Adrenal gland (tissue), 12 donors: ENCODE results near the gene CEACAM18. TPM values are rescaled to one million over a fixed set of nuclear protein-coding genes. Genes with fewer than 3 reads are reported as not detected.

ENCODE experiments used
- DNase-seq, 7 donors: peaks; one replicate each; pipeline ENCODE4 v3.0.0-alpha.2; 2019 to 2020
- H3K27ac ChIP-seq, 5 donors: fragments of 200-600 bp; sonication (generic) in 4 of 5; 1 replicate in 3 of 5; 2 replicates in 2 of 5; pipeline versions ENCODE4 v1.5.1 to v1.8.0; 2016 to 2020; ENCODE audit warnings: mild to moderate bottlenecking in 1 of 5
- H3K27me3 ChIP-seq: fragments of 200-600 bp; 2 replicates; pipeline ENCODE4 v1.8.0; 2021
- H3K36me3 ChIP-seq, 2 donors: fragments of 200-600 bp; replicated peaks in 1 of 2; 1 replicate in 1 of 2; 2 replicates in 1 of 2; pipeline versions ENCODE4 v1.5.1 to v1.8.0; 2018 to 2022
- H3K4me1 ChIP-seq, 2 donors: fragments of 200-600 bp; replicated peaks in 1 of 2; 1 replicate in 1 of 2; 2 replicates in 1 of 2; pipeline versions ENCODE4 v1.5.1 to v1.8.0; 2018 to 2021
- H3K4me3 ChIP-seq, 4 donors: fragments of 200-600 bp; sonication (generic) in 3 of 4; one replicate each; pipeline ENCODE4 v1.5.1; 2016 to 2018
- H3K9me3 ChIP-seq, 3 donors: fragments of 200-600 bp; sonication (generic) in 1 of 3; replicated peaks in 1 of 3; 1 replicate in 2 of 3; 2 replicates in 1 of 3; pipeline versions ENCODE4 v1.5.1 to v1.8.0; 2016 to 2021
- CTCF ChIP-seq, 6 experiments: fragments of 450-650 bp in 4 of 6; fragments of 200-600 bp in 2 of 6; sonication (generic) in 1 of 6; IDR thresholded peaks; 1 replicate in 5 of 6; 2 replicates in 1 of 6; pipeline versions ENCODE4 v1.5.1 to v1.8.0; 2016 to 2021; ENCODE audit warnings: antibody characterized with exemption in 6 of 6, mild to moderate bottlenecking in 2 of 6, moderate library complexity in 1 of 6
- POLR2A ChIP-seq, 2 donors: fragments of 450-650 bp; IDR thresholded peaks; one replicate each; pipeline ENCODE4 v1.6.1; 2017; ENCODE audit warnings: antibody characterized with exemption in 2 of 2, mild to moderate bottlenecking in 2 of 2, moderate library complexity in 1 of 2
- WGBS, 4 donors: extraction: QIAGEN DNeasy Blood & Tissue Kit in 2 of 4; methylation state at CpG; one replicate each; pipeline versions ENCODE4 v1.1.5 to v1.1.7; 2013 to 2017; 5-methylcytosine and 5-hydroxymethylcytosine counted together
- intact Hi-C, 2 donors: fragments of 100-400 bp; cut with DNase I; formaldehyde crosslinking; loops; one replicate each; pipeline versions ENCODE4 v1.14.1 to v1.15.0; 2022 to 2023
- polyA plus RNA-seq, 3 donors: library from polyadenylated mRNA; stranded (reverse); fragments of 200-250 nt in 2 of 3; fragments of 350-450 nt in 1 of 3; fragmentation: Illumina TruSeq in 1 of 3; extraction: RNeasy Lipid Tissue Mini Kit (QIAGEN cat#74804) in 1 of 3; gene quantifications; one replicate each; pipeline ENCODE4 v1.2.3, GENCODE V29; 2013 to 2014
- total RNA-seq, 9 donors: library from RNA; depleted of rRNA in 4 of 9; stranded (reverse); fragments of >200 nt in 4 of 9; fragments of 120-200 nt in 1 of 9; fragmentation: NEBNext Ultra II Directional in 1 of 9; extraction: Animal tissue kit (Norgen Biotek cat#: 25700) in 1 of 9; gene quantifications; one replicate each; pipeline versions ENCODE4 v1.1.0 to v1.2.4, GENCODE V29; 2013 to 2023
- donor health status: healthy with polysubstance abuse.
- donor health status: Bipolar disorder and iron deficiency.
- donor health status: DM: yes; HTN: yes; CAD: no.
- donor health status: DM: no; HTN: no; CAD: no.
- donor health status: DM: no; HTN: no; CAD: no.
- donor health status: DM: yes; HTN: yes; CAD: no.

The CEACAM18 gene
- total and polyA plus RNA-seq, 12 donors: not detected

GRCh38 chr19:51513968-51514367, 35.6 kb downstream of the CEACAM18 start:
- intact Hi-C loops: no loop called here
- no peak for TF ChIP-seq CTCF (IDR thresholded peaks at IDR 0.05)
- Histone ChIP-seq H3K4me1 (no peaks in the 10 kb centered on the region), H3K27me3 (peaks cover 8% of the 10 kb centered on the region), H3K9me3 (peaks cover 0 to 5% (median 0%) of the 10 kb centered on the region in 3 donors), H3K27ac (no peak overlapping the region), H3K36me3 (no peaks in the 10 kb centered on the region), H3K4me3 (no peak overlapping the region)
- 37 to 41% (median 38%) methylated on average over 2 of the region's 2 CpGs for WGBS, 4 donors
- DNase-seq: no peak

GRCh38 chr19:51514866-51515481, 36.6 kb downstream of the CEACAM18 start:
- H3K36me3 ChIP-seq: no peaks in the 10 kb centered on the region
- intact Hi-C loops: no loop called here
- 11 to 17% (median 14%) methylated on average over 3 of the region's 3 CpGs for WGBS, 4 donors
- H3K4me3 ChIP-seq: no peak overlapping the region
- peaks cover 8% of the 10 kb centered on the region for H3K27me3 ChIP-seq
- no peaks in the 10 kb centered on the region for H3K4me1 ChIP-seq
- DNase-seq: no peak
- TF ChIP-seq CTCF (IDR thresholded peaks at IDR 0.05) (peak; percentile 50 to 86 (median 63)), POLR2A (IDR thresholded peaks at IDR 0.05) (no peak)
- H3K9me3 ChIP-seq: peaks cover 0 to 5% (median 0%) of the 10 kb centered on the region in 3 donors
- no peak overlapping the region for H3K27ac ChIP-seq

- peaks cover 0 to 5% (median 0%) of the 10 kb centered on the region in 3 donors for H3K9me3 ChIP-seq
- no peaks in the 10 kb centered on the region for H3K36me3 ChIP-seq
- no peaks in the 10 kb centered on the region for H3K4me1 ChIP-seq
- H3K4me3 ChIP-seq: no peak overlapping the region
- H3K27me3 ChIP-seq: peaks cover 11% of the 10 kb centered on the region
- TF ChIP-seq POLR2A (IDR thresholded peaks at IDR 0.05) (no peak), CTCF (IDR thresholded peaks at IDR 0.05) (no peak)
- intact Hi-C loops: no loop called here
- 51 to 56% (median 53%) methylated on average over 2 of the region's 2 CpGs for WGBS, 4 donors
- H3K27ac ChIP-seq: no peak overlapping the region
- no peak for DNase-seq
Observed at GRCh38 chr19:51520728-51521127, 42.4 kb downstream of the CEACAM18 start.

- TF ChIP-seq POLR2A (IDR thresholded peaks at IDR 0.05) (no peak), CTCF (IDR thresholded peaks at IDR 0.05) (no peak)
- intact Hi-C loops: no loop called here
- Histone ChIP-seq H3K27ac (no peak overlapping the region), H3K27me3 (peaks cover 11% of the 10 kb centered on the region), H3K36me3 (no peaks in the 10 kb centered on the region), H3K9me3 (peaks cover 0 to 5% (median 0%) of the 10 kb centered on the region in 3 donors), H3K4me1 (no peaks in the 10 kb centered on the region), H3K4me3 (no peak overlapping the region)
- DNase-seq: no peak
- 64 to 76% (median 73%) methylated on average over 2 of the region's 2 CpGs for WGBS, 4 donors
Observed at GRCh38 chr19:51521357-51521756, 43.0 kb downstream of the CEACAM18 start.
